ENCODE measurements around the gene FILIP1L. TPM values are rescaled to one million over a fixed set of nuclear protein-coding genes. Genes with fewer than 3 reads are reported as not detected.

FILIP1L gene
- total RNA-seq, 1 experiment from 2014 or later: 0.17 TPM

DNA sequence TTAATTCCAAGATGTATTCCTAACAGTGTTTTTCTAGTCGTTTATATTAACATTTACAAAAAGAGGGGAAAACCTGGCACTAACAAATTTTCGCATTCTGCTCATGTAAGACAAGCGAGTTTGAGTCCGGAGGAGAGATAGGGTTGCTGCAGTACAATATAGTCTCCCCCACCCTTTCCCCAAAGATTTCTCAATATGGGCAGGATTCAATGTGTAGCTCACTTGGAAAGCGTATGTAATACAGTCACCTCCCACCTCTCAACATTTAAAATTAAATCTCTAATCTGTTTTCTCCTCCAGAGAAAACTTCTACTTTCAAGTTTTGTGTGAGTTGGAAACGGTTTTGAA lies 238.7 kb downstream of the FILIP1L start (continued):
- TF ChIP-seq, protein P1, sequence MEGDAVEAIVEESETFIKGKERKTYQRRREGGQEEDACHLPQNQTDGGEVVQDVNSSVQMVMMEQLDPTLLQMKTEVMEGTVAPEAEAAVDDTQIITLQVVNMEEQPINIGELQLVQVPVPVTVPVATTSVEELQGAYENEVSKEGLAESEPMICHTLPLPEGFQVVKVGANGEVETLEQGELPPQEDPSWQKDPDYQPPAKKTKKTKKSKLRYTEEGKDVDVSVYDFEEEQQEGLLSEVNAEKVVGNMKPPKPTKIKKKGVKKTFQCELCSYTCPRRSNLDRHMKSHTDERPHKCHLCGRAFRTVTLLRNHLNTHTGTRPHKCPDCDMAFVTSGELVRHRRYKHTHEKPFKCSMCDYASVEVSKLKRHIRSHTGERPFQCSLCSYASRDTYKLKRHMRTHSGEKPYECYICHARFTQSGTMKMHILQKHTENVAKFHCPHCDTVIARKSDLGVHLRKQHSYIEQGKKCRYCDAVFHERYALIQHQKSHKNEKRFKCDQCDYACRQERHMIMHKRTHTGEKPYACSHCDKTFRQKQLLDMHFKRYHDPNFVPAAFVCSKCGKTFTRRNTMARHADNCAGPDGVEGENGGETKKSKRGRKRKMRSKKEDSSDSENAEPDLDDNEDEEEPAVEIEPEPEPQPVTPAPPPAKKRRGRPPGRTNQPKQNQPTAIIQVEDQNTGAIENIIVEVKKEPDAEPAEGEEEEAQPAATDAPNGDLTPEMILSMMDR (IDR thresholded peaks at IDR 0.05 in 2 of 3, conservative IDR thresholded peaks at IDR 0.05 in 1 of 3; ENCODE audit: borderline replicate concordance in 1 of 3, insufficient read depth in 1 of 3, low read depth in 2 of 3, low read length in 2 of 3): no peak

DNA sequence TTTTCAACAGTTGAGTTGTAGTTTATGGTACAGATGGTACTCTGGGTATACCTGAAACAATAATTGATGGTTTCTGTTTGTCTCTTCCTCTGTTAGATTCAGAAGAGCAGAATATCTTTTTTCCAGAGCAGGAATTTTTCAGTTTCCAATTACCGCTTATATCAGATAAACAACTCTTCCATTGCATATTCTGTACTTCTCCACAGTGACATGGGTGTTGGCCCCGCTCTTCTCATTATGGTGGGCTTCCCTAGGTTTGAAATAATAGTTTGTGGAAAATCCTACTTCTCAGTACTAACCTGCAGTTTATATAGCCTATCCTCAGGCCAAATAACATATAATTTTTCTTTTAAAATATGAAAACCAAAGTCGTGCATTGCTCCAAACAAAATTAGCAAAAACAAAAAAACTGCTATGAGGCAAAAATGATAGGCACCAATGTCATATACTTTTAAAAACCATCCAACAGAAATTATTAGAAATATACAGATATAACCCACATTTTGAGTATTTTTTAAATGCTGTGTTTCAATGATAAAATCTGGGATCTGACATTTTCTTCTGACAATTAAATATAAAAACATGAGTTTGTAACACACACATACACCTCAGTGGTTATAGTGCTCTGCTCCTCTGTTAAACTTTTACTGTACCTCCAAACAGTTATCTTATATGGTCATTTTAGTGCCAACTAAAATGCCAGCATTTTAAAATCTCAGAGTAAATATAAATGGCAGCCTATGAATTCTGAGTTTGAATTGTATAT lies 239.9 kb downstream of the FILIP1L start:
- H3K27me3 ChIP-seq (ENCODE audit: insufficient read depth, low read length): no peaks in the 10 kb centered on the region
- peaks cover 0 to 13% of the 10 kb centered on the region in 2 experiments; a peak in 2 of 4 replicates for H3K4me1 ChIP-seq (ENCODE audit: control insufficient read depth in 1 of 2, insufficient read depth in 2 of 2, low read length in 2 of 2)
- no peak overlapping the region for H3K9ac ChIP-seq (ENCODE audit: low read length)
- intact Hi-C loops (cut with micrococcal nuclease): no loop called here
- no peaks in the 10 kb centered on the region for H4K20me1 ChIP-seq (ENCODE audit: insufficient read depth)
- H3K9me2 ChIP-seq (ENCODE audit: insufficient read depth): no peaks in the 10 kb centered on the region
- POLR2A ChIA-PET: no interaction called here
- BruUV-seq (replicated peaks): no TSS peak
- CTCF ChIA-PET: no interaction called here
- no peak overlapping the region for H3K27ac ChIP-seq (ENCODE audit: low read depth, low read length)
- H3K36me3 ChIP-seq (ENCODE audit: control insufficient read depth in 1 of 2, insufficient read depth in 2 of 2, low read length in 2 of 2): no peaks in the 10 kb centered on the region
- no peak overlapping the region for H3K4me2 ChIP-seq (ENCODE audit: low read length)
- ATAC-seq (no peak), DNase-seq (ENCODE audit: low read depth, low spot score) (no peak)
- H3K4me3 ChIP-seq (replicated peaks in 1 of 2; ENCODE audit: low read depth in 1 of 2, low read length in 2 of 2): no peak overlapping the region
- no peaks in the 10 kb centered on the region for H3K9me3 ChIP-seq (ENCODE audit: control insufficient read depth in 1 of 2, insufficient read depth in 1 of 2, low read depth in 1 of 2, low read length in 2 of 2)
- no peak overlapping the region for H2AFZ ChIP-seq (ENCODE audit: low read depth, low read length, poor library complexity, severe bottlenecking)
- TF ChIP-seq, protein P1 (IDR thresholded peaks at IDR 0.05 in 2 of 3, conservative IDR thresholded peaks at IDR 0.05 in 1 of 3; ENCODE audit: borderline replicate concordance in 1 of 3, insufficient read depth in 1 of 3, low read depth in 2 of 3, low read length in 2 of 3): no peak
- TF ChIP-seq SP1 (IDR thresholded peaks at IDR 0.05; ENCODE audit: low read depth) (no peak), SIN3A (IDR thresholded peaks at IDR 0.05; ENCODE audit: low read depth) (no peak), ZBTB33 (IDR thresholded peaks at IDR 0.05; ENCODE audit: extremely low read depth, insufficient replicate concordance, low read length) (no peak), ZFX (IDR thresholded peaks at IDR 0.05) (no peak), TCF7L2 (IDR thresholded peaks at IDR 0.05; ENCODE audit: borderline replicate concordance, extremely low read depth, insufficient read depth, insufficient read length) (no peak), YY1 (IDR thresholded peaks at IDR 0.05; ENCODE audit: extremely low read depth, insufficient replicate concordance, low read depth, low read length) (no peak), EZH2 (IDR thresholded peaks at IDR 0.05) (no peak), CBX3 (IDR thresholded peaks at IDR 0.05; ENCODE audit: low read depth) (no peak), ZNF274 (IDR thresholded peaks at IDR 0.05; ENCODE audit: low read depth, low read length) (no peak), SRF (IDR thresholded peaks at IDR 0.05; ENCODE audit: low read depth) (no peak), ELF1 (IDR thresholded peaks at IDR 0.05; ENCODE audit: borderline replicate concordance, low read depth) (no peak), JUND (IDR thresholded peaks at IDR 0.05) (no peak), FOSL1 (IDR thresholded peaks at IDR 0.05; ENCODE audit: low read depth) (no peak), CEBPB (IDR thresholded peaks at IDR 0.05; ENCODE audit: low read depth) (no peak), POLR2AphosphoS5 (IDR thresholded peaks at IDR 0.05; ENCODE audit: low read depth, low read length) (no peak), EGR1 (IDR thresholded peaks at IDR 0.05; ENCODE audit: low read depth) (no peak), POLR2A (IDR thresholded peaks at IDR 0.05; ENCODE audit: borderline replicate concordance, extremely low read depth, insufficient read depth, insufficient read length) (no peak)
- TF ChIP-seq, protein P2, sequence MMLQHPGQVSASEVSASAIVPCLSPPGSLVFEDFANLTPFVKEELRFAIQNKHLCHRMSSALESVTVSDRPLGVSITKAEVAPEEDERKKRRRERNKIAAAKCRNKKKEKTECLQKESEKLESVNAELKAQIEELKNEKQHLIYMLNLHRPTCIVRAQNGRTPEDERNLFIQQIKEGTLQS (IDR thresholded peaks at IDR 0.05): no peak
- peaks cover 12% of the 10 kb centered on the region; the same call in 1 of the 2 replicates for H3K79me2 ChIP-seq (ENCODE audit: insufficient read depth, low read length)
- RAD21 ChIA-PET (ENCODE audit: low non-redundant PET in 1 of 2, low total read pairs in 2 of 2, uncharacterized antibody in 2 of 2, unreplicated experiment in 2 of 2): no interaction called here

All from HCT116 (cell line).